Epithelial cell of esophagus (primary cell): ENCODE results near the gene ESR2.

Experiments
- DNase-seq: peaks from one replicate; pipeline ENCODE4 v3.0.0; 2010; ENCODE audit warnings: low read depth
- H3K4me3 ChIP-seq: 2 replicates; pipeline ENCODE4 v1.5.1; 2011; ENCODE audit warnings: mild to moderate bottlenecking, low read length, control low read depth
- CTCF ChIP-seq: IDR thresholded peaks from 2 replicates; pipeline ENCODE4 v1.5.1; 2011; ENCODE audit warnings: low read depth, mild to moderate bottlenecking, low read length, control low read depth, inconsistent platforms; ENCODE audit not compliant: insufficient read depth; ENCODE audit errors: missing control alignments

Gene ESR2

GRCh38 chr14:64293976-64294671 is at the start of gene ESR2:
TSS of gene ESR2 (minus strand) at chr14:64294371. CDS start at chr14:64282985, 11,386 bp downstream.
- peak; percentile 26 for TF ChIP-seq CTCF
- DNase-seq, result peak; percentile 30
- peak within 1 kb of the TSS; percentile 43 for H3K4me3 ChIP-seq

- H3K4me3 ChIP-seq, result no peak overlapping the region
- TF ChIP-seq CTCF, result no peak
- DNase-seq, result no peak
Measured at GRCh38 chr14:64340560-64341196, 46.5 kb upstream of the ESR2 start.

- peak; percentile 99 for DNase-seq
- peak overlapping the region; percentile 79 for H3K4me3 ChIP-seq
- no peak for TF ChIP-seq CTCF
Measured at GRCh38 chr14:64338616-64339316, 44.6 kb upstream of the ESR2 start.

- peak overlapping the region; percentile 79 for H3K4me3 ChIP-seq
- peak; percentile 65 for DNase-seq
- no peak for TF ChIP-seq CTCF
Measured at GRCh38 chr14:64337888-64338615, 43.9 kb upstream of the ESR2 start.

- DNase-seq, result no peak
- no peak overlapping the region for H3K4me3 ChIP-seq
- no peak for TF ChIP-seq CTCF
Measured at GRCh38 chr14:64329149-64329548, 35.0 kb upstream of the ESR2 start.

GRCh38 chr14:64326502-64326901 is 32.3 kb upstream of the ESR2 start:
- no peak for DNase-seq
- no peak overlapping the region for H3K4me3 ChIP-seq
- no peak for TF ChIP-seq CTCF
